Inflammatory macrophage (primary cell): ENCODE measurements around the gene CADPS2.
"Not testable (repeated sequence)": the region's sequence is repeated elsewhere in the genome, so short reads cannot be mapped to it uniquely, and the experiment has no call there.

Experiments used
- DNase-seq, 2 donors: peaks; one replicate each; pipeline ENCODE4 v3.0.0-alpha.2; 2020 to 2022

CADPS2 gene

DNA sequence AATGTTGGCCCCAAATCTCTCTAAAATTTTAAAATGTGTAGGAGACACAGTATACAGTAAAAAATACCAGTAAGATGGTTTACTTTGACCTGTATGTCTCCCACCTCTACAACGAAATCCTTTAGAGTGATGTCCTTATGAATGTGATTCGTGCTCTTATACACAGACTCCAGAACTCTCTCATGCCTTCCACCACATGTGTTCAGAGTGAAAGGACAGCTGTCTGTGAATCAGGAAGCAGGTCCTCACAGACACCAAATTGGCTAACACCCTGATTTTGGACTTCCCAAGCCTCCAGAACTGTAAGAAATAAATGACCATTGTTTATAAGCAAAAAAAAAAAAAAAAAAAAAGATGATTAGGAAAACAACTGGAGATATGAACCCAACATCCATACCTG lies 222.5 kb downstream of the CADPS2 start:
- no peak for DNase-seq

DNA sequence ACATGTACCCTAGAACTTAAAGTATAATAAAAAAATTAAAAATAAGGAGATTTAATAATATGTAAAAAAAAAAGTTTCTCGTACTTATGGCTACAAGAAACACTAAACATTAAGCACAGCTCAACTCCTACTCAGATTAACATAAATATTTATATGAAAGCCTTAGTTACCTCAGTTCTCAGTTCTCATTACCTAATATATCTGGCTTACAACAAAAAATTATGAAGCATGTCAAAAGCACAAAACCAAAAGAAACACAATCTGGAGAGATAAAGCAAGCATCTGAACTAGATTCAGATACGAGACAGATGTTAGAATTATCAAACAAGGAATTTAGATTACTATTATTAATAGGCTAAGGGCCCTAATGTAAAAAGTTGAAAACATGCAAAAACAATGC lies 227.4 kb downstream of the CADPS2 start:
- DNase-seq, result no peak

DNA sequence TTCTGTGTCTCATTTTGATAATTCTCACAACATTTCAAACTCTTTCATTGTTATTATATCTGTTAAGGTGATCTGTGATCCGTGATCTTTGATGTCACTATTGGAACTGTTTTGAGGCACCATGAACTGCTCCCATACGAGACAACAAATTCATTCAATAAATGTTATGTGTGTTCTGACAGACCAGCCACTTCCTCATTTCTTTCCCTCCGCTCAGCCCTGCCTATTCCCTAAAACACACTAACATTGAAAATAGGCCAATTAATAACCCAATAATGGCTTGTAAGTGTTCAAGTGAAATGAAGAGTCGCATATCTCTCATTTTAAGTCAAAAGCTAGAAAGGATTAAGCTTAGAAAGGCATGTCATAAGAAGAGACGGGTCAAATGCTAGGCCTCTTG lies 232.6 kb downstream of the CADPS2 start:
- no peak for DNase-seq

DNA sequence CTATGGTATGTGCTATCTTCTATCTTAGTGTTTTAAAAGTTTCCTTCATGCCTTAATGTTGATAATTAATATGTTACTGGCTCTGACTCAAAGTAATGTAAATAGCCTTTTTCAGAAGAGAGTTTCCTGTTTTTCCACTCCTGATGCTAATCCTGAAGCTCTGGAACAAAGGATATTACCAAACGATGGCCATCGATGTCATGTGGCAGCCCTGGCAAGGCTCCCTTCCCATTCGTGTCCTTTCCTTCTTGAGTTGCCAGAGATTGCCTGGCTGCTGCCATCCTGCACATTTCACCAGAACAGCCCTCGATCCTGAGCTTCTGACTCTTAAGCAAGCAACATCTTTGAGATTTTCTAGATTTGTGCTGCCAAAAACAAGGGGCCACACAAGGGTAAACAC lies 233.4 kb downstream of the CADPS2 start:
- DNase-seq, result no peak

DNA sequence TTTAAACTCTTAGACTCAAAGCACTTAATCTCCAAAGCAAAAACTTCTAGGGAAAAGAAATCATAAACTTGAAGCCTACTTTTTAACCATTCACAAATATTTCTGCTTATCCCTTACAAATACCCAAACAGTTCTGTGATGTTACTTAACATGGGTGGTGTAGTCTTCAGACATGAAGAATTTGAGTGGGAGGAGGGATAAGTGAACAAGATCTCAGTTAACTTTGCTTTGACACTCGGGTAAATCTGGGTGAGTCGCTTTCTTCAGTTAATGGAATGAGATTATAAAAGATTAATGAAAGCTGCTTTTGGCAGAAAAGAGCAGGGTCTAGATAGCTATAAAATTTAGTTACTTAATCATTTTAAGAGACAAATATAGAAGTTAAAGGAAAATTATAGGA lies 234.8 kb downstream of the CADPS2 start:
- DNase-seq, result no peak

DNA sequence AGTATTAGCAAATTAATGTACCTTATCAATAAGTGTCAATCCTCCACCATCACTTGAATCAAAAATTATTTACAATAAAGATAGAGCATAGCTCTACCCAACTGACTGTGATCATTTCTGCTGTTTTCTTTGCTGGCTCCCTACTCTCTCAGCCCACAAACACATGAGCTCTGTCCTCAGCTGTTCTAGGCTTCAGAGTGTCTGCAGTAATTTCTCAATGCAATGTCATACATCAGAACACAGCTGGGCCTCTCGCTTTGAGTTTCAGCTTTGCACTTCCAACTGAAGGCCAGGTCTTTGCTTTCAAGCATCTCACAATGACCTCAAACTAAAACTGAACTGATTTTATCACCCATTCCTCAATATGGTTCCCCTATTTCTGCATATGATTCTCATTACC lies 243.0 kb downstream of the CADPS2 start:
- no peak for DNase-seq

DNA sequence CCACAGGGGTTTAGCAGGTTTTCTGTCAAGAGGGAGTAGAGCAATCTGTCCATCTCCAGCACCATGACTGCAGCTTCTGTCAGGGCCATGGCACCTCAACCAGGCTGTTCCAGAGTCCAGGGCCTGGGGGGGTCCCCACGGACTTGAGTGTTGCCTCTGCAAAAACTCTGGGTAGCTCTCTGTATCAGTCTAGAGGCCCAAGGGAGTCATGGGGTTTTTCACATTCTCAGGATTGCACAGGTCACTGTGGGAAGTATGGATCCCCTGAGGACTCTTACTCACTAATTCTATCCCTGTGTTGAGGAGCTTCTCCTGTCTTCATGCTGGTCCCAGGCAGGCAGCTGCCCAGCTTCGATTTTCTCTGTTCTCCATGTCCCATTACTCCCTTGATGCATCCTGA lies 247.8 kb downstream of the CADPS2 start:
- DNase-seq, result no peak

DNA sequence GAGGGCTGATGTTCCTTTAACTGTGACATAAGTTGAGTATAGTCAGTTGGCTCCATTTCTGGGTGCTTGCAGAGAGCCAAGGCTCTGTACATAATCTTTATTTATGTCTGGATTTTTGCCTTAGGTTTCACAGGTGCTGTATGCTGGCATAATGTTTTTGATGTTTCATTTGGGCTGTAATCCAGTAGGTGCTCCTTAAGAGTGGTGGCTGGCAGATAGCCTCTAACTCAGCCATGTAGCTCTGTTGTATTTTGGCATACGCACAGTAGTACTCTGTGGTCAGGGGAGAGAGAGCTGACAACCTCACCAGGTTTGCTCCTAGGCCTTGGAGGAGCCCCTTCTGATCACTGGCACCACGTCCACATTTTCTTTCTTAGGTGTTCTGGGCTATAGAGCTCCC lies 248.5 kb downstream of the CADPS2 start:
- no peak for DNase-seq

DNA sequence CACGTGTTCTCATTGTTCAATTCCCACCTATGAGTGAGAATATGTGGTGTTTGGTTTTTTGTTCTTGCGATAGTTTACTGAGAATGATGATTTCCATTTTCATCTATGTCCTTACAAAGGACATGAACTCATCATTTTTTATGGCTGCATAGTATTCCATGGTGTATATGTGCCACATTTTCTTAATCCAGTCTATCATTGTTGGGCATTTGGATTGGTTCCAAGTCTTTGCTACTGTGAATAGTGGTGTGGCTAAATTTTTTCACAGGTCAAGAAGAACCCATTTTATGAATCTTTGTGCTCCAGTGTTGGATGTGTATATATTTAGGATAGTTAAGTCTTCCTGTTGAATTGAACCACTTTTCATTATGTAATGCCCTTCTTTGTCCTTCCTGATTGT lies 250.8 kb downstream of the CADPS2 start:
- DNase-seq, result not testable (repeated sequence)

DNA sequence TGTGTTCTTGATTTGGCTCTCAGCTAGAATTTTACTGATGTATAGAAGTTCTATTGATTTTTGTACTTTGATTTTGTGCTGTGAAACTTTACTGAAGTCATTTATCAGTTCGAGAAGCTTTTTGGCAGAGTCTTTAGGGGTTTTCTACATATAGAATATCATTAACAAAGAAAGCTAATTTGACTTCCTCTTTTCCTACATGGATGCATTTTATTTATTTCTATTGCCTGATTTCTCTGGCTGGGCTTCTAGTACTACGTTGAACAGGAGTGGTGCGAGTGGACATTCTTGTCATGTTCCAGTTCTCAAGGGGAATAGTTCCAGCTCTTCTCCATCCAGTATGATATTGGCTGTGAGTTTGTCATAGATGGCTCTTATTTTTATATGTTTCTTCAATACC lies 252.8 kb downstream of the CADPS2 start:
- no peak for DNase-seq

DNA sequence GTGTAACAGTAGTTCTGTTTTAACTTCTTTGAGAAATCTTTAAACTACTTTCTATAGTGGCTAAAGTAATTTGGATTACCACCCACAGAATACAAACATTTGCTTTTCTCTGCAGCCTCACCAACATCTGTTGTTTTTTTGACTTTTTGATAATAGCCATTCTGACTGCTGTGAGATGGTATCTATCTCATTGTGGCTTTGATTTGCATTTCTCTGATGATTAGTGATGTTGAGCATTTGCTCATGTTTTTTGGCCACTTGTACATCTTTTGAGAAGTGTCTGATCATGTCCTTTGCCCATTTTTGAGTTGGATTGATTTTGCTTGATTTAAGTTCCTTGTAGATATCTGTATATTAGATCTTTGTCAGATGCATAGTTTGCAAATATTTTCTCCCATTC lies 254.0 kb downstream of the CADPS2 start:
- no peak for DNase-seq

DNA sequence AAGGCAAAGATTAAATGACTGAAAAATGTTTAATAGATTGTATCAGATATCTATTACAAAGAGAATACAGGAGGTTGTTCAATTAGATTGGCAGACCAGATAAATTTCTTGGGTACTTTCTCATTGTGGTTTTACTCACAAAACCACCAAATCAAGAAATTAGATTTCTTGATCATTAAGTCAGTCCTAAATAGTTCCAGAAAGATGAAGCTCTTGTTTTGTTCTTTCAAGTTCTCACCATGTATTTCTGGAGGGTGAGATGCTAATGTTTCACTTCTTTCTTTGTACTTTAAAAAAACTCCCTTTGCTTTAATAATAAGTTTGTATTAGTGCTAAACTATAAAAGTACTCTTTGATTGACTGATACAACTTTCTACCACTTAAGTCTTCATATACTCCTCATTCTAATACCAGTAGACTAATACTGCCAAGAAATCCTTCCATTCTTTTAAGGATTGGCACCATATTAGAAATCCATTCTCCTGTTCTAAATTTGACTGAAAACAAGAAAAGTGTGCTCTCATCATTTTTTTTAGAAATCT lies 256.8 kb downstream of the CADPS2 start:
- no peak for DNase-seq

DNA sequence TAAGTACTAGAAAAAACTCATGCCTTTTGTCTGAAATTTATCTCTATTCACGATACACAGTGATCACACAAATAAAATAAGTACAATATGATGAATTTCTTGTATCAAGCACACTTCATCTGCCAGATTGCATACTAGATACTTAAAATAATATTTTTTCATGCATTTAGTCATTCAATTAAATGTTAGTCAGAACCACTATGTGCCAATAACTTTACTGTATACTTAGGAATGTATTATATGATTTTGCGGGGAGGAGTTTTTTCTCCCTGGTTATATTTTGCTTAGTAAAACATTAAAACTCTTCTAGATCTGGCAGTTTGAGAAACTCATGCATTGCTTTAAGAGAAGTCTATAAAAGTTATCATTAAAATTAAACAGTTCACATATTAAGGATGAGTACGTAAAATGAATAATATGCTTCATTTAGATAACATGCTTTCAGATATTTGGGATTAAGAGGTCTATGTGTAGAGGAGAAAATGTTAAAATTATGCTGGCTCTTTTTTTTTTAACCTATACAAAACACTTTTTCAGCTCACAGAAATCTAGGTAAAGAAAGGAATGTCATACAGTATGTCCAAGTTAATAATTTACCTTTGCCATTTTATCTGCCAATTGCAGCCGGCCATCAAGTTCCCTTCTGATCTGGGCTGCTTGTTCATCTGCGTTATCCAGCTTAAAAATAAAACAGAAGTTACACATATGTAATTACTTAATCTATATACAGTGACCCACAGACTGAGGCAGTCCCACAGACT lies 257.4 kb downstream of the CADPS2 start:
- DNase-seq, result no peak

DNA sequence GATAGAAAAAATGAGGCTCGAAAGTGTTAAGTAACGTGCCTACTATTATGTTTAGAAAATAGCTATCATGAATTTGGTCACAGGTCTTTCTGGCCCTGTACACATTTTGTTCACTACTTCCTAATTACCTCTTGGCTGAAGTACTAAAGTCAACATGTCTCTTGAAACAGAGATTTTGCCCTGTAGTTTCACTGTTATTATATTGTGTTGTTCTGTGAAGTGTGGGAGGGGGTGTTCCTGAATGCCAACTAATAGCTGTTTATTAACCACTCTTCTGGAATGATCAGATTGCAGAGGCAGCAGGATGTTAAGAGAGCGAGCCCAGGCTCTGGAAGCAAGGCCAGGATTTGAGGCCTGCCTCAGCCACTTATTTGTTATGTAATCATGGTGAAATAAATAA lies 259.5 kb downstream of the CADPS2 start:
- DNase-seq, result no peak

DNA sequence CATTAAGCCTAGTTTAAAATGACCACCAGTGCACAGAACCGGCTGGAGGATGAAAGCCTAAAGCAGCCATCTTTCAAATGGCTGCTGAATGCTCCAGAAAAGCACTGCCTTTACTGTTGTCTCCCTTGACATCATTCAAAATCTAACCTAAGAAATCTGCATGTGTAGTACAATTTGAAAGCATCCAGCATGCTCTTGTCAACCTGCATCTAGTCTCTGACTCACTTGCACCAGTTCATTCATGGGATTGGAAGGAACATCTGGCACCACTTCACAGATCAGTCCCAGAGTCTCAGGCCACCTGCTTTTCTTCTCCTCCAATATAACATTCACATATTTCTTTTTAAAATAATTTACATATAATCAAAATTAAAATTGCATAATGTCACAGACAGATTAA lies 263.6 kb downstream of the CADPS2 start:
- DNase-seq, result no peak

DNA sequence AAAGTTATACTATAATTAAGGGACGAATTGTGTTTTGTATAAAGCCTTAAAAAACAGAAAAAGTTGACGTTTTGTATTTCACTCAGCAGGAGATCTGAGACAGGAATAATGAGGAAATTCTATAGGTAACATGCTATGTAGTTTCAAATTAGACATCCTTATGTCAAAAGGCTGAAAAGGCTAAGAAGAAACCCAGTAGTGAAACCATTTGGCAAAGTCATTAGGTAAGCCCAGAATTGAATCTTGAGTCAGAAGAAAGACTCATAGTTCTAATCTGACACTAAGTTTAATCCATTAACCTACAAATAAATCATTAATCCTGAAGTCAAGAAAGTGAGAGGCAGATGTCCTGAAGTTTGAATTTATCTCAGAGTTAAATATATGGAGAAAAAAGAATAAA lies 266.6 kb downstream of the CADPS2 start:
- no peak for DNase-seq

DNA sequence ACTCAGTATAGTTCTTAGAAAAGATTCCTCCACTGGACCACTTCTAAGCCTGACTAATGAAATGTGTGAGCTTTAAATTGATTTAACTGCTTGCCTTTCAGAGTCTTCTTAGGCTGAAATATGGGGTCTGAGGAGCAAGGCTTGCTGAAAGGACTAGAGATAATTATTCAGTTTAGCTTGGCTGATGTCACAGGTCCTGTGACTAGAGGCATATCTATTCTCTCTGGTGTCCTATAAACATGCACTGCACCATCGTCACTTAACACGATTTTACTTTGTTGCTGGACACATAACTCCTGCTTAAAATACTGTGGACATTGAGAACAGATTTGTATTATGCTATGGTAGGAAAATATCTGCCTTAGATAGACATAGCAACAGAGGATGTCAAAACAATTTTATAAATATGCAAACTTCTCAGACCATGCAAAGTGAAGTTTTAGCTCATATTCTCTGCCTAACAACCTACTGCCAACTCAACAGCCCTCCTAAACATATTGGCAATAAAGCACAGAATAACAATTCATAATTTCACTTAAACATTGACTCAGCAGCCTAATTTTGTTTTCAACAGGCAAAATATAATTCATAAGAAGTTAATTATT lies 267.6 kb downstream of the CADPS2 start:
- no peak for DNase-seq

DNA sequence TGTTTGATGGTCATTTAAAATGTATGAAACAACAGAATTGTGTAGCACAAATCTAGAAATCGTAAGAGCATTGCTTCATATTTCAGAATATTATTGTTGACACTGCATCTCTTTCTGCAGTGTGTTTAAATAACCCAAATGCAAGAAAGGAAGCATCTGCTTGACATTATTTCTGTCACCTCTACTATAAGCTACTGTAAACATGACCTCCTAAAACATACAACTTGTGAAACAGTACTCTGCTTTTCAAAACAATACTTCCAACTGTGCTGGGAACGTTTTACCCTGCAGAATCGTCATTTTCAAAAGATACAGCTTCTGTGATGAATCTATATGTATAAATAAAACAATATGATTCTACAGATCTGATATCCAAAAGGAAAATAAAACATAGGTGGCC lies 269.3 kb downstream of the CADPS2 start:
- DNase-seq, result no peak

DNA sequence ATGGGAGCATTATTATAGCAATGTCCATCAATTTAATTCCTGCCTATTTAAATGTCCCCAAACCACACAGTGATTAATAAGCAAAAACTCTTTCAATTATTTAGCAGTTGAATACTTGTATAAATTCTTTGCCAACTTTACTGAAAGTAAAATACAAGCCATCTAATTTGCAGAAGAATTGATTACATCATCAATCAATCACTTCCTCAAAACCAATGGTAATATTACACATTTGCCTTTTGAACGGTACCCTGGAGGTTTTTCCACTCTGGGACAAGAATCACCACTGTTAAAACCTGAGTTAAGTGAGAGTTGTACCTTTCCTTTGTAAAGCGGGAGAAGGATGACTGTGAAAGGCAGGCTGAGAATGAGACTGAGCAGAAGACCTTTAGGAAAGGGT lies 280.3 kb downstream of the CADPS2 start:
- no peak for DNase-seq

DNA sequence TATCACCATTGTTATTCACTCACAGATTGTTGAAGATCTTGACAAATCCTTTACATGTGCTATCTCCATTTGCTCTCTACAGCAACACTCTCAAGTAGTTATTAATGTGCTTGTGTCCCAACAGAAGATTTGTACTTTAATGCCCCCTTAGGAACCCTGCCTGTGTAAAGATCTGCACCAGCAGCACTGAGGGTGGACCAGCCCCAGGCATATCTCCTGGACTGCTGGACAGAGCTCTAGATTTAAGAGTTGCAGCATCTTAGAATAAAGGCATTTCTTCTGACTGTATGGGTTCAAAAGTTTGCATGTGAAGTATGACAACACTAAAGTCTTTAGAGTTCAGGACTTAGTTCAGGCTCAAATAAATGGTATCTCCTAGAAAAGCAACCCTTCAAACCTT lies 282.0 kb downstream of the CADPS2 start:
- no peak for DNase-seq

DNA sequence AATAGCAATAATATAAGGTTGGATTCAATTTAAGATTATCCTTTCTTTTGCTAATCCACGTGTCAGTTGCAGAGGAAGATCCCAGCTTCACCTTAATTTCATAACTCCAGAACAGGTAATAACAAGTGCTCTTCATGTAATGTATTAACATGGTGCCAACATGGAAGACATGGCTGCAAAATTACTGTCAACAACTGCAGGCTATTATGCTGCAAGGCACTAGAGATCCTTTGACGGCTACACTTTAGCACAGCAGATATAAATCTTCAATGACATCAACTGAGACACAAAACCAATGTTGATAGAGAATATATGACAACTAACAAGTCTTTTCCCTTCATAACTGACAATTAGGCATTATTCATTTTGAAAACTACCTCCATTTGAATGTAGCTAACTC lies 283.5 kb downstream of the CADPS2 start:
- DNase-seq, result no peak

DNA sequence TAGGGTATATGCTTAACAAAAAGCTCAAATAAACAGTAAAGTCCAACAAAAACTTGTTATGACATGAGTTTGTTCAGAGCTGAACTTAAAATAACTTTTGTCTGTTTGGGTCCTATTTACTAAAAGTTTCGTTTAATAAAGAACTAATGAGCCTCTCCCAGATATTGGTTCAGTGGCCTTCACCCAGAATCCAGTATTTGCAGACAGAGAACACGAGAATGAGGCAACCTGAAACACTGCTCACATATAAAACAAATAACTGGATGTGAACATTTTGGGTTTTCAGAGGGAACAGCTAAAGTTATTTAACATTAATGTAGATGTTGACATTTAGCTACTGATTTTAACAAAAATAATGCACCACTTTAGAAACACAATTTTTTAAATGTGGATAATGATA lies 285.6 kb downstream of the CADPS2 start:
- DNase-seq, result no peak

DNA sequence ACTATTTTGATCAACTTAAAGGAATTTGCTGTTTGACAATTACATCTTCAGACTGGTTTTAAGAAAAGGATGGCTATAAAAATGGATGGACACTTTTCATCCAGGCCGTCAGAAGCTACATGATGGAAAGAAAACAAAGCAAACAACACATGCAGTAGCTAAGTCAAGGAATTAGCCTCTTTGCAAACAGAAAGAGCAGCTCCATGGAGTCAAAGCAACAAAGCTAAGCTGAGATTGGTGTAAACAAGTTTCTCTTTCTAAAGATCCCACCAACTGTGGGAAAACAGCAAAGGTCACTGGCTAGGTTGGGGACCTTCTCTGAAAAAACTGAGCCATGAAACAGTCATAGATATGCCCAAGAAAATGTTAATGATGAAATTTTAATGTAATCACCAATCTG lies 286.2 kb downstream of the CADPS2 start:
- no peak for DNase-seq

DNA sequence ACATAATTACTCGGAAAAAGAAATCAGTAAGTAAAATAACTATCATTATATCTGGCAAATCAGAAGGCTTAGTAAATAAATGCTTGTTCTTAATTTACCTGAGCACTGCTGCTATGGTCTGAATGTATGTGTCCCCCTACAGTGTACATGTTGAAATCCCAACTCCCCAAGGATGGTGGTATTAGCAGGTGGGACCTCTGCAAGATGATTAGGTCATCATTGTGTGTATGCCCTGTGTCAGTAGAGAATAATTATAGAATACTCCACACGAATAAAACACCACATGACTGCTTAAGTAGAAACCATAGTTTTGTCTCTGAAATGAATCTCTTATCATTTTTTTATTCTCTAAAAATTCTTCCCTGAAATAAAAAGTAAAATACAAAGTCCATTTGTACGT lies 289.0 kb downstream of the CADPS2 start:
- no peak for DNase-seq

DNA sequence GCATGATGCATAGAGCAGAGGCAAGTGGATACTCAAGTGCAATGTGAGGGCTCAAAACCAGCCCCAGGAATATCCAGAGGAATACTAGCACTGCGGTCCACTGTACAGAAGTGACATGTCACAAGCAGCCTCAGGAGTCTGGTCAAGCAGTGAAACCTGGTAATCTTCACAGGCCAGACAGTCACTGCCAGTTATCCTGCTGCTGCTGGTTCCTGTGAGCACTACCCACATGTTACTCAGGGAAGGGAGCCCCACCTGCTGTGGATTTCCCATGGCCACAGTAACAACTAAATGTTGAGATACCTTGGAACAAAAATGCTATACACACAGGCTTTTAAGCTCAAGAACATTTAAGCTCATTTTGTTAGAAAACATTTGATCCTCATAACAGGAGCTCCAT lies 290.4 kb downstream of the CADPS2 start:
- DNase-seq, result no peak
